Measurements from ENCODE around the gene RASSF8.

RASSF8 gene

DNA sequence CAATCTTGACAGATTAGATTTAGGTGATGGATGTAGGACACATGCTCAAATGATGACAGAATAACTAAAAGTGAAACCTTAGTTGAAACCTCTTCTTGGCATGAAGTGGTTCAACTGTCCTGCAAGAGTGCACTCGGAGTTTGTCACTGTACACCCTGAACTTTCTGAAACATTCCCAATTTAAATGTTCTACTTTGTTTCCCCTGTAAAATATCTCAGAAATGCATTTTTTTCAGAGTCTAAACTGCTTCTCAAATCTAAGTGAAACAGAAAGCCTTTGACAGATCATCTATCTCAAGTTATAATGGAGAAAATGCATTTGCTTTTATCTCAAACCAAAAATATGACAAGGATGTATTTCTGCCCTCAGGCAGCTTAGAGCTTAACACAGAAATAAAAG is 100.3 kb downstream of the RASSF8 start:
- no peak for DNase-seq (ENCODE audit: low spot score)

DNA sequence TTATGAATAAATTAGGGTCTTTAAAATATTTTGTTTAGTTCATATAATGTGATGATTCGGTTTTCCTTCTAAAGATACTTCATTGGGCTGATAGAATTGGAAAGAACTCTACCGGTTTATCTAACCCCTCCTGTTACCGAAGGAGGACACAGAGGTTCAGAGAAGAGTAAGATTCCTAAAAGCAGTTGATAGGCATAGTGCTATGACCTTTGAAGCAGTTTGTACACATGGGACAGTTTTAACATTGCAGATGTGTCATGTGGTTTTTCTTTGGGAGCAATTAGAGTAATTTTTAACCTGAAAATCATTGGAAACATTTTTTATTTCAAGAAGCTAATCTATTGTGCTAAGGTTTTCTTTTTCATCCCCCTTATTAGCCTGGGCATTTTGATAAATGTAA is 103.5 kb downstream of the RASSF8 start:
- DNase-seq (ENCODE audit: low spot score): no peak

DNA sequence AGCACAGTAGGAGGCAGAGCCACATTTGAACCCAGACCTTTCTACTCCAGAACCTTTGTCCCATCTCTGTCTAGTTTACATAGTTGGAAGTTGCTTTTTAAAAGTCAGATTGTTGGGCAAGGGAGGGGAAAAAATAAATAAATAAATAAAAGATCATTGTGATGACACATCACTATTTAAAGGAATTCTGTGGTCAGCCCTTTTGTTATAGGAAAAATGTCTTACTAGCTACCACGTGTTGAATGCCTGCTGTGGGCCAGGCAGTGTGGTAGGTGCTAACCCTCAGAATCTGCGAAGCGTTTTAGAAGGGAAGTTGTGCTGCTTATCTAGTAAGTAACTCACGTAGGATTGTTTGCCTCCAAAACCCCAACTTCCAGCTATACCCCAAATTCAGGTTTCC is 104.1 kb downstream of the RASSF8 start:
- DNase-seq (ENCODE audit: low spot score): no peak

DNA sequence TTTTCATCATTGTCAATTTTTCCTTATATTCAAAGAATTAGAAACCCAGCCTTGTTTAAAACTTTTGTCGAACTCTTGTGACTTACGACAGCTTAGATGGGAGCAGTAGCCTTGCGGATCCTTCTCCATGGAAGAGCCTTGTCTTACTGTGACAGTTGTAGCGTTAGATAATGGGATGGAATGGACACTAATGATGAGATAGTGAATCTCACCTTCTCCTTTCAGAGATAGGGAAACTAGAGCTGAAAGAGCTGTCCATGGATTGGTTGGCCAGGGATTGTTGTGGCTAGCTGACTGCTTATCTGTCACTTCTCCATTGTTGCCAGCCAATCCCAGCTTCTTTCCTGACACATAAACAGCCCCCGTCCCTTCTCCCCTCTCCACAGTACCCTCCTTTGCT is 107.0 kb downstream of the RASSF8 start:
- no peak for DNase-seq (ENCODE audit: low spot score)

DNA sequence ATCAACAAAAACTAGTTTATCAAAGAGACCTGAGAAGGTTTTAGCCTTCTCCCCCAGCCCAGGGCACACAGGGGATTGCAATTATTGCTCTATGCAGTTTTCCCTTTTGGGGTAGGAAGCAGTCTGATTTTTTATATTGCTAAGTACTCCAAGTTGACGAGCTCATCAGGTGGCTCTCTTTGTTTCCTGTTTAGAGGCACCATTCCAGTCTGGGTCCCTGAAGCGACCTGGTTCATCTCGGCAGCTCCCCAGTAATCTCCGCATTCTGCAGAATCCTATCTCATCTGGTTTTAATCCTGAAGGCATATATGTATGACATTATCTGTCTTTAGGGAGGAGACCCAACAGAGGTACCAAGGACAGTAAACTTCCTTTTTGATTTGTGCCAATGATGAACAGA is 110.0 kb downstream of the RASSF8 start:
- DNase-seq (ENCODE audit: low spot score): no peak

DNA sequence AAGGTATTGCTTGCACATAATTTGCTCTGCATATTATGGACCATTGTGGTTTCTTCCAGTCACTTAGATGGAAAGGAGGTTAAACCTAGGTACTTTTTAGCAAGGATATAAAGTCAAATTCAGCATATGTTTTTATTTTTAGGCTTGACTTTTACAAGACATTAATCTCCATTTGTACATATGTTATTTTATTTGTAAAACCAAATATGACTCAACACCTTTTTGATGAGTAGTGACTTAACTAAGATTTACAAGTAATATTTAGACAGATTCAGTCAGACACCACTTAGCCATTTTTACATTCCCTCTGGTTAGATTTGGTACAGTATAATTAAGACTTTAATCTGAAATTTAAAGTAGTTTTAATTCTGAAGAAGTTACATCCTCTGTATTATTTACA is 111.3 kb downstream of the RASSF8 start:
- DNase-seq (ENCODE audit: low spot score): no peak

DNA sequence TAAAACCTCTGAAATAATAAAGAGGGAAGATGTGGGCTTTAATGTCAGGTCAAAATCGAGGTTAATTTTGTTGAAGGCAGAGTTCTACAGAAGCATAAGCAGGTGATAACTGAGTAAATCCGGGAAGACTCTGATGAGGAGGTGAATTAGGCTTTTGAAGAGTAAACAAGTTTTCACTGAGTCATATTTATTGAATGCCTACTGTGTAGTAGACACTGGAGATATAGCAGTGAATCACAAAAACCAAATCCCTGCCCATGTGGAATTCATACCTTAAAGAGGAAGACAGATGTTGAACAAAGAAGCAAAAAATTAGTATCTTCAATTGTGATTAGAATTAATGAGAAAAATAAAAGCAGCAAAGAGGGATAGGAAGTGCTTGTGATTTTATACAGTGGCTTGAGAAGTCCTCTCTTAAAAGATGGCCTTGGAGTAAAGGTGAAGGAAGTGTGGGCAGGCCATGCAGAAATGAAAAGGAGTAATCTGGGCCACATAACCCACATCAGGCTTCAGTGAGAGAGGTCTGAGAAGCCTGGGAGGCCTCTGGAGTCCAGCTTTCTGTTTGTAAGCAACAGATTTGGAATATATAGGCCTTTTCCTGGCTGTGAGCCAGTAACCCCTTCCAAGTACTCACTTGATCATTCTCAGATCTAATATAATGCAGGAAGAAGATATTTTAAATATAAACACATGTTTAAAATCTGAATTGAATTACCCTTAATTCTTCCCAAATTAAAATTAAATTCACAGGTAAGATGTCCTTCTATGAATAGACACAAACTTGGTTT is 119.6 kb downstream of the RASSF8 start:
- no peak for DNase-seq (ENCODE audit: low spot score)

DNA sequence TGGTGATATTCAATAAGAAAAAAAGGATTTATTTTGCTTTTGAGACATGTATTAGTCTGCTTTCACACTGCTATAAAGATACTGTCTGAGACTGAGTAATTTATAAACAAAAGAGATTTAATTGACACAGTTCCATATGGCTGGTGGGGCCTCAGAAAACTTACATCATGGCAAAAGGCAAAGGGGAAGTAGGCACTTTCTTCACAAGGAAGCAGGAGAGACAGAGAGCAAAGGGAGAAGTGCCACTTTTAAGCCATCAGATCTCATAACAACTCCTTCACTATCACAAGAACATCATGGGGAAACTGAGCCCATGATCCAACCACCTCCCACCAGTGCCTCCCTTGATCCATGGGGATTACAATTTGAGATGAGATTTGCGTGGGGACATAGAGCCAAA is 122.4 kb downstream of the RASSF8 start:
- no peak for DNase-seq (ENCODE audit: low spot score)

DNA sequence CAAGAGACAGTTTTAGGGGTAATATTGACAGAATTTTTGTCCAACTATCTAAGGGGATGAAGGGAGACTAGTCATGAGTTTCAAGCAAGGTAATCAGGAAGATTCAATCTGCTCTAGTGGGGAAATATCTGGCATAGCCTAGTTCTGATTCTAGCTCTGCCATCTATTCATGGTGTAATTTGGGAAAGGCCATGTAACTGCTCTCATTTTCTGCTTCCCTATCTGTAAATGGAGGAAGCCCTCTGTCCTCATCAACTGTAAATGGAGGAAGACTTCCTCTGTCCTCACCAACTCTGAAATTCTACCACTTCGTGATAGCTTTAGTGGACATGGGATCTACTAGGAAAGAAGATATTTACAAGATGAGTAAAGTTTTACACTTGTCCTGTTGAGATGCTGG is 128.5 kb downstream of the RASSF8 start:
- no peak for DNase-seq (ENCODE audit: low spot score)

DNA sequence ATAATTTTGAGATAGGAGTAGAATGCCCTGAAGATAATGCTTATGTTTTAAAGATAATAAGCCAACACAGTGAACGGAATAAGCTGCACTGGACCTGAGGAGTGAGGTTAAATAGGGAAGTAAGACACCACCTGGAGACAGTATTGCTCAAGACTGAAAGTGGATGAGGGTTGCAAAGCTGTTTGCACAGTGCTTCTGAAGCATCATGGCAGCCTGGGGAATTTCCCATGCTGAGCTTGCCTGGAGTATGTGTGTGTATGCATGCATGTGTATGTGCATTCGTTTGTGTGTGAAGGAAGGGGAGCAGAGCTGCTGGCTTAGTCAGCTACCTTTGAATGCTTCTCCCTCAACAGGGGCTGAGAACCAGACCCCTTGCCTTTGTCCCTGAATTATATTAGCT is 130.5 kb downstream of the RASSF8 start:
- DNase-seq (ENCODE audit: low spot score): no peak

DNA sequence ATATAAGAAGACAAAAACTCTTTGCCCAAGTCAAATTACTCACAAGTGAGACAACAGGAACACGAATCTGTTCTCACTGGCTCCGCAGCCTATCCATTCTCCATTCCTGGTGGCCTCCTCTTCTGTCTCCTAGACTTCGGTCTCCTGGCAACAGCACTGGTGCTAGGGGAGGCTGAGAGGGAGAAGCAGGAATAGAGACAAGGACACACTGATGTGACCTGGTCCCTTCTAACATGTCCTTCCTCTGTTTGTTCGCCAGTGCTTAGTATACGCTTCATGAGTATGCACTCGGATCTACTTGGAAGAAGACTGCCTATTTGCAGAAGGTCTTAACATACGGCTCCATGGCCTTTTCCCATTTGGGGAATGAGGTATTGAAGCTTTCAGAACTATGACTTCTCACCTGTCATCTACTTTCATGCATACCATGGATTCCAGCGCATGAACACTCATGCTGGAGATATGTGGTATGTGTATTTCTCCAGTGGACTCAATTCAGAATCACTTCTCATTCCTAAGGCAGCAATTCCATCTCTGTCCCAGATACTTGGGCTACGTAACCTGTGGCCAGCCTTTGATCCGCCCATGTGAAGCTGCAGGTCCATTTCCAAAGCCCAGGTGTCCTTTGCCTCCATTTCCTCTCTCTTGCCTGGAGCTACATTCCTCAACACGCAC is 132.5 kb downstream of the RASSF8 start:
- DNase-seq (ENCODE audit: low spot score): no peak

DNA sequence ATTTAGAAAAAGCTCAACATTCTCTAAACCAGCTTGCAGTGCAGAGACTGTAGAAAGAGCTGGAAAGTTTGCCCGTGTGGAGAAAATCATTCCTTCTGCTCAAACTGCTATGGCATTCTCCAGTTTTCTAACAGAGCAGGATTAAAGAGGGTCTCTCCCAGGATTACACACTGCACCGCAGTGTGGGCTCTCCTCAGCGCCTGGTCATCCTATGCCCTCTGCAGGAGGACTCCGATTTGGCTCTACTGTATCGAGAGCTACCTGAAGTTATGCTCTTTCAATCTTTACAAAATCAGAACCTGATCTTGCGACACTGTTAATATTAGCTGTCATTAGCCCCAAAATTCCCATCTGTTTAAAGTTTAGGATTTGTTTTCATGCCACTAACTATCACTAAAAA is 133.3 kb downstream of the RASSF8 start:
- DNase-seq (ENCODE audit: low spot score): no peak

DNA sequence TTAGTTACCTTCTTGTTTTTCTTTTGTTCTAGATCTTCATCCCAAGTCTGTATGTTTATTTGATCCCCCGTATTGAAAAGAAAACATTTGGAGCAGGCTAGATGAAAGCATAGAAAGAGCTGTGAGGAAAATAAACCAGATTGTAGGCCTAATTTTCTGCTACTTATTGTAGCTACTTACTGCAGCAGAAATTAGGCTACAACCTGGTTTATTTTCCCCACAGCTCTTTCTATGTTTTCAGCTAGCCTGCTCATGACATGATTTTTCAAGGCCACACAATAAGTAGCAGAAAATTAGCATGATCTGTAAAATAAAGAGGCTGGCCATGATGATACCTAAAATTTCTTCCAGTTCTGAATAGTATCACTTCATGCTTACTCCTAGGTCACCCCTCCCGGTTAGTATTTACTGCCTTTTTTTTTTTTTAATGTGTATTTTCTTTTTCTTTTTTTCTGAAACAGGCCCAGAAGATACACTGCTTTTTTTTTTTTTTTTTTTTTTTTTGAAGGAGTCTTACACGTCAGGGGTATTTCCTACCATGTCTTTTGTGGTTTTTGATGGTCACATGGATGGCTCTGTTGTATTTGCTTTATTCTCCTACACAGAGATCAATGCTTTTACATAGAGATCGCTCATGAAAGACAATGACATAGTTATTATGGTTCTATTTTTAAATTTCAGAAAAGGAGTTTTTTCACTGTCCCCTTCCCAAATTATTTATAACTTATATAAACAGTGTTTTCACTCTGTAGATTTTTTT is 134.0 kb downstream of the RASSF8 start:
- no peak for DNase-seq (ENCODE audit: low spot score)

DNA sequence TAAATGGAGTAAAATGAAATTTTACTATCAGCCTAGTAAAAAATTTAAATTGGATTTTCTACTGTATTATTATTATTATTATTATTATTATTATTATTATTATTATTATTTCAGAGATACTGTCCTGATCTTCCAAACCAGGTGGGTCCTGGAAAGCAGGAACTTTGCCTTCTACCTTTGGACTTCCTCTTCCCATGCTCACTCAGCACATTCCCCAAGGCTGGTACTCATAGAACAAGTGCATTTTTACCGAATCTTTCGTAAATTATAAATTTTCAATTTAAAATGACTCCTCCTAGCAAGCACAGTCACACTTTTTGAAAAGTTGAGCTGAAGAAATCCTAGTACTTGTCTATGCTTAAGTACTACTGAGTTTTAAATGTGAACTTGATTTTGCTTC is 136.7 kb downstream of the RASSF8 start:
- no peak for DNase-seq (ENCODE audit: low spot score)

DNA sequence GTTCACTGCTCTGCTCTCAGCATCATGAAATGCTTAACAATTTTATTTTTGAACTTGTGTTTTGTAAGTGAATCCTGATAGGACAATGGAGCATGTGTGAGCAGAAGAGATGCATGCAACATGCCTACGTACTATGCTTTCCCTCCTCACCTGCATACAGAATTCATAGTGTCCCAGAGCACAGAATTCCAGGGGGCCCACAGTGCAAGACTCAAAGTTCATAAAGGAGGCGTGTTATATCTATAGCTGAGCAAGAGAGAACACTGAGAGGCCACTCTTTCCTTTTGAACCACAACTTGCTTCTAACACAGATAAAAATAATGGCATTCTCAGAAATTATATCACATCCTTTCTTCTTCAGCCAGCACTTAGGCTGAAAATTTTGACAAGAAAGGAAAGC is 137.6 kb downstream of the RASSF8 start:
- no peak for DNase-seq (ENCODE audit: low spot score)

DNA sequence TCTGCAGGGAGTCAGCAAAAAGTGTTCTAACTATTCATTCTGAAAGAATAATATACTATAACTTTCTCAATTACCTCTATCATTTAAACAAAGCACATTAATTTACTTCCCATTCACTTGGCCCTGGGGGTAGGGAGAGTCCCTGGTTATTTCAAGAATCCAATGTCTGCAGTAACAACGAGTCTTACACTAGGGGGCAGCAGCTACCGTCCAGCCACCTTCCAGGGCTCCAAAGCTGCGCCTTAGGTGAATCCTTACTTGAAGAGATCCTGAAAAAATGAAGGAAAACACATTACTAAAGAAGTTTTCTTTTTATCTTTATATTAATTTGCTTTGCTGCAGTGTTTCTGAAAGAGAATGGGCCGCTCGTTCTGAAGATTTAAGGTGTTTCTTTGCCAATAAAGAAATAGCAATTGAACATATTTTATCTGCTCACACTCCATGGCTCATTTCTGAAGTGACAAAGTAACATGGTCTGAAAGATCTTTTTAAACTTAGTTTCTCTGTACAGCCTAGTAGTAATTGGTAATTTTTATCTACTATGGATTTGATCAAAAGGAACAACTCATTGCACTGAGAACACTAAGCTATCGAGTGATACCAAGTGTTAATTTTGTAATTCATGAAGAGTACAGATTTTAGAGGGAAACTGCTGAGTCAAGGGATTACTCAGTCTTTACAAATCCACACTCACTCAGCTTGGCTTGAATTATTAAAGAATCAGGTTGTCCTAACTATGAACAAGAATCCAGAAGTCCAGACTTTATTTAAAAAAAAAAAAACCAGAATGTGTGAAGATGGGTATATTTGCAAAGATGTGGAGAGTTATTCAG is 138.8 kb downstream of the RASSF8 start:
- DNase-seq (ENCODE audit: low spot score): peak; percentile 58

DNA sequence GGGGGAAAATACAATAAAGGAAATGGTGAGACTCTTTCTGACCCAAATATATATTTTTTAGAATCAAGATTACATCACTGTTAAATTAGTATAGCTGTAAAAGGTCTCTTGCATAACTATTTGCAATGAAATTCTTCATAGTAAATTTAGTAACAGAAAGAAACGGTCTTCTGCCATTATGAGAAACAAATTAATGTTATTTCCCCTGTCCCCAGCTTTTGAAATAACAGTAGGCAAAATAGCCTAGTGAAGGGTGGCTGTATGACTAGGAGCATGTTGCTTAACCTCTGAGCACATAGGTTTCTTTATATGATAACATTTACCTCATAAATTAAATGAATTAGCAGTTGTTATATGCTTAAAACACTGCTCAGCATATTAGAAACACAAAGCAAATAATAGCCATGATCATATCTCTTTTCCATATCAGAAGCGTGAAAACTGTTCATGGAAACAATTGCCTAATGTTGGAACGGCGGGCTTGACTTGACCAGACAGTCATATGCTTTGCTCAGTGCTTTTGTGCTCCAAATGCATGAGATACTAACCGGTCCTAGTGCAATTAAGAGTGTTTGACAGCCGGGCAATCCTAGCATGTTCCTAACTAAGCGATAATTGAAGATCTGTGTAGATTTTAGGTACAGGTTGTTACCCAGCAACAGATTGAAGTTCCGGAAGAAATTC is 142.3 kb downstream of the RASSF8 start:
- no peak for DNase-seq (ENCODE audit: low spot score)

DNA sequence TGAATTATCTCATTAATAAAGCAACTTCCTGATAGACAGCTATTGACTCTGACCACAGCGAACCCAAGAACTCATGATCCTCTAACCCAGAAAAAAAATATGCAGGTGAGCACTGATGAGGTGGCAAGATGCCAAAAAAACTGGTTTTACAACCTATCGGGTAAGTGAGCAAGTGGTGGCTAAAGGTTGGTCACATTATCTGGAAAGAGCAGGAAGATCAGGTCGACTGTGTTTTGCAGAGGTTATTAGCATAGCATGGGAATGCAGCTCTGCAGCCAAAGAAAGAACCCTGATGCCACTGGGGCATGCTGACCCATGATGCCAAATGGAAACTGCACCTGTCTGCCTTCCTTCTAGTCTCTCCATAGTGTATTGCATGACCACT is 142.9 kb downstream of the RASSF8 start:
- no peak for DNase-seq (ENCODE audit: low spot score)

DNA sequence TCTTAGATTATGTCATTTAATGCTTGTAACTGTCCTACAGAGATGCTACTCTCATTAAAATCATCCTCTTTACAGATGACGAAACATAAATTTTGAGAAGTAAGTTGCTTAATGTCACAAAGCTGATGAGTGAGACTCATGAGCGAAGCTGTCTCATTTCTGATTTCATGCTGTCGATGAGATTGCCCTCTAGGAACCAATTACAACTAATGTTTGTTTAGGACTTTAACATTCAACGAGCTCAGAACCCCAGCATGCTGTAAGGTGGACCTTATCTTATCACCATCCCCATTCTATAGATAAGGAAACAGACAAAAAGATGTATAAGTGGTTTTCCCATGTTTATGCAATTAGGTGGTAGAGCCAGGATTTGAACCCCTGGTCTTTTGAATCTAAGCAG is 143.3 kb downstream of the RASSF8 start:
- DNase-seq (ENCODE audit: low spot score): no peak

DNA sequence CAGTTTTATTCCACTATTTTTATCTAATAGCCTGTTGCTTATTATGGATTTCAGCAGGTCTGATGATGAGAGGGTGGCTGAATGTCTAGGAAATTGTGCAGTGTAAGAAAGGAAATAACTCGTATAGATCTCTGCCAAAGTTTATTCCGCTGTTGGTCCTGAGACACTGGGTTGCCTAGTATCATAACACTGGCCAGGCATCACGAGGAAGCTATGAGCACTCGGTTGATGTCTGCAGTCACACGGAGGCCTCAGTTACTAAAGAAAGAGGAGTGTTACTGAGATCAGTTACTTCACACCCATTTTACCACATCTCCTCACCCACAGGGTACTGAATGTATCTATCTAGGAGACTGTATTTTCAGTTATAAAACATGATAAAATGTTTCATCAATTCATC is 144.5 kb downstream of the RASSF8 start:
- no peak for DNase-seq (ENCODE audit: low spot score)

DNA sequence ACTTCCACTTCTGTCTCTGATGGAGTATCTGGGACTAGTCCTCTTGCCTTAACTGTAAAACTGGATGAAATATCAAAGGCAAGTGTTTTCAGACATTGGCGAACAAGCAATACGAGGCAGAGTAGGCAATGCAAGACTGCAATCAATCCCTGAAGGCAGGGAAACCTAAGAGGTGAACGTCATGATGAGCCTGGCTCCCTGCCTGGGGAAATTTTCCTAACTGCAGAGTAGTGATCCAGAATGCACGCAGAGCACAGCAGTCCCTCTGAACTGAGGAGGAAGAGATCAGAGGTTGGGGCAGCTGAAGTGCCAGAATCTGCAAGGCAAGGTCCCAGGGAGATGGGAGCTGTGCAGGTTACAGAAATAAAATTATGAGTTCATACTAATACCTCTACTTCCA is 147.9 kb downstream of the RASSF8 start:
- DNase-seq (ENCODE audit: low spot score): no peak

DNA sequence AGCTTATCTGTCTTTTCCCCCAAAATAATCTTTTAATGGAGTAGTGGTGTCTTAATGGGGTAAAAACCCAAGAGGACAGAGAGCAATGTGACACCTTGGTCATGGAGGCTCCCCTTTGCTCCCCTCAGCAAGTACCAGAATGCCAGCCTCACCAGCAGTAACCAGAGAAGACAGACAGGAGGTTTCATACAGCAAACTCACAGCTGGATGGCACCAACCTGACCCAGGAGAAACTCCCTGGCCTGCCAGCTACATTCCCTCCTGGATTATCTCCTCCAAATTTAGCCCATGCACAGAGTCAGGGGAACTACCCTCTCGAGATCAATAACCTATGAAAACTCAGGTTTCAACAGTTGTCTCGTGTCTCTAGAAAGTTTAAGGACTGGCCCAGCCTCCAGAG is 150.4 kb downstream of the RASSF8 start:
- DNase-seq (ENCODE audit: low spot score): no peak
